GM12872 (cell line): ENCODE results near the gene TIGD3.

ENCODE experiments used
- CTCF ChIP-seq: IDR thresholded peaks from 3 replicates; pipeline ENCODE4 v1.5.1; 2011; ENCODE audit warnings: low read depth, mild to moderate bottlenecking, low read length, moderate library complexity; ENCODE audit not compliant: insufficient read depth

The TIGD3 gene

GRCh38 chr11:65354265-65355012 is at the start of gene TIGD3:
Gene TIGD3, plus strand, starts transcription at chr11:65354751. Its CDS starts 1,058 bp downstream, at chr11:65355809.
- no peak for TF ChIP-seq CTCF

GRCh38 chr11:65305501-65306268 is 48.9 kb upstream of the TIGD3 start:
- no peak for TF ChIP-seq CTCF

GRCh38 chr11:65307298-65308229 is 47.0 kb upstream of the TIGD3 start:
- TF ChIP-seq CTCF = no peak

DNA sequence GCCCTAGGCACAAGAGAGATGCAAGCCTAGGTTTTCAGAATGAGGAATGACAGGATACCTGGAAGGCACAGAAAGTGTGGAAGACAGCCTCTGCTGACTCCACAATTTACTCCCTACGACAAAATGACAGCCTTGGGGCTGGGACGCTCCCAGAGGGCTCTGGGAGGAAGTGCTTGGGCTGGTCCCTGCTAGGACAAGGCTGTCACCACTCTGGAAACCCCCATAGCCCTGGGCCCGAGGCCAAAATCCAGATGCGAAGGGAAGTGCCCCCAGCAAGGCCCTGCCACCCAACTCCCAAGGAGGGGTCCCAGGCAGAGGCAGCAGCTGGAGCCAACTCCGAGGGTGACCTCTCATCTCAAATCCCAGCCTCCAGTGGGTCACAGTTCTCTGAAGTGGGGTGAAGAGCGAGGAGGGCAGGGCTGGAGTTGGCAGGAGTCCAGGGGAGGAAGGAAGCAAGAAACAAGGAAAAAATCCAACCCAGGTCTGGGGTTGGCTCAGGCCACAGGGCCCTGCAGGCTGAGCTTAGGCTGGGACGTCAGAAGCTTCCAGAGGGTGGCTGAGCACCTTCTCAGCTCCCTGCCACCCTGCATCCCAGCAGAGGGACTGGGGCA is 46.2 kb upstream of the TIGD3 start:
- no peak for TF ChIP-seq CTCF

- no peak for TF ChIP-seq CTCF
Measured at GRCh38 chr11:65309006-65309405, 45.5 kb upstream of the TIGD3 start.

DNA sequence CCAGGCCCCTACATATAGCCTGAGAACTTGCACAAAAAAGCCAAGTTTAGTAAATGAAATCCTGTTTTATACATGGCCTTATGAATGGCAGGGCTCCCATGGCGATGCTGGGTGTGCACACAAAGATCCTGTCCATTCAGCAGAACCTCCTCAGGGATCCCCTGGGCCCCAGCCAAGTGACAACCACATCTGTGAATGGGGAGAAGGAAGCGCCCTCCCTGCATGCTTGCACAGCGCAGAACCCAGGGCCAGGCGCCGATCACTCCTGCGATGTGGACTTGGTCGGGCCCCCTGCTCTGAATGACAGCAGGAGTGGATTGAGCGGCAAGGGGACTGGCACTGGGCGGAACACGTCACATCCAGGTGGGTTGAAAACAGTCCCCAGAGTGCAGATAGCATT is 44.3 kb upstream of the TIGD3 start:
- TF ChIP-seq CTCF = no peak
